ENCODE measurements around the gene RNF157. TPM values are rescaled to one million over a fixed set of nuclear protein-coding genes. Genes with fewer than 3 reads are reported as not detected.

RNF157 gene
- total RNA-seq, 1 experiment from 2014 or later, result 11.2 TPM

GRCh38 chr17:76264425-76264754 lies 24.1 kb upstream of the RNF157 start:
- DNase-seq (ENCODE audit: low spot score) (no peak), ATAC-seq (no peak)
- ChIA-PET POLR2A (interaction anchor here (0.6 to 1.0 kb wide), 3 partner anchors 10 to 129 kb away, joined by 3 to 4 read pairs (median 3); no protein-coding TSS in a partner anchor), CTCF (interaction anchor here (0.7 to 8.0 kb wide), 19 partner anchors 16 to 409 kb away, joined by 3 to 70 read pairs (median 4); partner anchors contain the start of gene WBP2)
- Mint-ChIP-seq H3K27me3 (ENCODE audit: low read depth) (no peaks in the 10 kb centered on the region), H3K4me1 (peaks cover 42% of the 10 kb centered on the region), H3K9me3 (no peaks in the 10 kb centered on the region), H3K4me3 (peak overlapping the region; percentile 49), H3K36me3 (peaks cover 7% of the 10 kb centered on the region; the same call in 1 of the 2 replicates), H3K27ac (peak overlapping the region; percentile 80)
- TF ChIP-seq E2F5 (CRISPR knock-in tag; IDR thresholded peaks at IDR 0.05), result no peak
- no peak for TF ChIP-seq ATF3 (CRISPR knock-in tag; conservative IDR thresholded peaks at IDR 0.05)
- no peak for TF ChIP-seq ATF1 (CRISPR knock-in tag; IDR thresholded peaks at IDR 0.05)
- TF ChIP-seq MYBL2 (CRISPR knock-in tag; IDR thresholded peaks at IDR 0.05), result no peak
- no peak for TF ChIP-seq NFATC4 (CRISPR knock-in tag; IDR thresholded peaks at IDR 0.05)
- TF ChIP-seq ZNF416 (CRISPR knock-in tag; IDR thresholded peaks at IDR 0.05), result no peak
- TF ChIP-seq ARID4B (CRISPR knock-in tag; IDR thresholded peaks at IDR 0.05; ENCODE audit: borderline replicate concordance), result no peak
- TF ChIP-seq CREM (CRISPR knock-in tag; IDR thresholded peaks at IDR 0.05), result no peak
- no peak for TF ChIP-seq PREB (CRISPR knock-in tag; IDR thresholded peaks at IDR 0.05; ENCODE audit: borderline replicate concordance)
- no peak for TF ChIP-seq NFE2L1 (CRISPR knock-in tag; IDR thresholded peaks at IDR 0.05)
- TF ChIP-seq STAT6 (CRISPR knock-in tag; conservative IDR thresholded peaks at IDR 0.05; ENCODE audit: low read depth), result no peak

GRCh38 chr17:76263896-76264295 lies 23.6 kb upstream of the RNF157 start:
- no peak for DNase-seq (ENCODE audit: low spot score)
- Mint-ChIP-seq H3K36me3 (peaks cover 7% of the 10 kb centered on the region; the same call in 1 of the 2 replicates), H3K9me3 (no peaks in the 10 kb centered on the region), H3K27ac (no peak overlapping the region), H3K4me3 (no peak overlapping the region), H3K4me1 (peaks cover 37% of the 10 kb centered on the region), H3K27me3 (ENCODE audit: low read depth) (no peaks in the 10 kb centered on the region)
- ChIA-PET POLR2A (interaction anchor here (1.0 kb wide), 1 partner anchor 17 kb away, joined by 3 read pairs; no protein-coding TSS in a partner anchor), CTCF (interaction anchor here (0.8 to 8.0 kb wide), 9 partner anchors 10 to 250 kb away, joined by 3 to 70 read pairs (median 4); no protein-coding TSS in a partner anchor)
- ATAC-seq, result no peak
- TF ChIP-seq NR3C1 (CRISPR knock-in tag; conservative IDR thresholded peaks at IDR 0.05; ENCODE audit: low read depth), result no peak
- TF ChIP-seq IRF2 (CRISPR knock-in tag; IDR thresholded peaks at IDR 0.05; ENCODE audit: borderline replicate concordance, low read depth), result no peak
- no peak for TF ChIP-seq PRRX2 (CRISPR knock-in tag; IDR thresholded peaks at IDR 0.05)
- TF ChIP-seq ZNF532 (CRISPR knock-in tag; IDR thresholded peaks at IDR 0.05; ENCODE audit: borderline replicate concordance), result no peak
- TF ChIP-seq ZNF425 (CRISPR knock-in tag; conservative IDR thresholded peaks at IDR 0.05), result no peak
- TF ChIP-seq ERG (CRISPR knock-in tag; IDR thresholded peaks at IDR 0.05), result no peak
